Measurements from ENCODE around the gene EEF2K. TPM values are rescaled to one million over a fixed set of nuclear protein-coding genes. Genes with fewer than 3 reads are reported as not detected.
A peak's percentile ranks its signal among the peaks of the same experiment; 100 is the strongest.

Gene EEF2K
- total RNA-seq, 3 donors from 2014 or later: 38.6 to 60.8 (median 39.7) TPM

GRCh38 chr16:22184615-22184968 lies 21.5 kb upstream of the EEF2K start:
- peaks cover 15% of the 10 kb centered on the region for H3K4me1 ChIP-seq (ENCODE audit: low read depth)
- DNase-seq: no peak

GRCh38 chr16:22186517-22186916 lies 19.6 kb upstream of the EEF2K start:
- no peak for DNase-seq
- TF ChIP-seq CTCF (IDR thresholded peaks at IDR 0.05): no peak
- Histone ChIP-seq H3K36me3 (ENCODE audit: low read depth) (no peaks in the 10 kb centered on the region), H3K9me3 (no peaks in the 10 kb centered on the region), H3K4me3 (no peak overlapping the region), H3K4me1 (ENCODE audit: low read depth) (peaks cover 20% of the 10 kb centered on the region)
- ATAC-seq: no peak
- intact Hi-C loops (cut with DNase I, micrococcal nuclease): loop anchor here (10.0 kb wide), 2 partner anchors 172 to 182 kb away; partner anchors contain the start of genes MOSMO (in 1 of the 2) and PDZD9 (in 1 of the 2)

More at GRCh38 chr16:22184615-22184968, 21.5 kb upstream of the EEF2K start:
- no peak for ATAC-seq
- Histone ChIP-seq H3K9me3 (no peaks in the 10 kb centered on the region), H3K36me3 (ENCODE audit: low read depth) (no peaks in the 10 kb centered on the region), H3K4me3 (no peak overlapping the region)
- intact Hi-C loops (cut with DNase I, micrococcal nuclease): loop anchor here (10.0 kb wide), 2 partner anchors 170 to 180 kb away; partner anchors contain the start of genes MOSMO (in 1 of the 2) and PDZD9 (in 1 of the 2)
- TF ChIP-seq CTCF (IDR thresholded peaks at IDR 0.05): no peak

GRCh38 chr16:22188267-22188594 lies 17.8 kb upstream of the EEF2K start:
- Histone ChIP-seq H3K4me3 (no peak overlapping the region), H3K9me3 (no peaks in the 10 kb centered on the region), H3K4me1 (ENCODE audit: low read depth) (peaks cover 26% of the 10 kb centered on the region), H3K36me3 (ENCODE audit: low read depth) (no peaks in the 10 kb centered on the region)
- intact Hi-C loops (cut with DNase I, micrococcal nuclease): loop anchor here (10.0 kb wide), 2 partner anchors 173 to 183 kb away; partner anchors contain the start of genes MOSMO (in 1 of the 2) and PDZD9 (in 1 of the 2)
- no peak for DNase-seq
- ATAC-seq: no peak
- no peak for TF ChIP-seq CTCF (IDR thresholded peaks at IDR 0.05)

- peaks cover 26% of the 10 kb centered on the region for H3K4me1 ChIP-seq (ENCODE audit: low read depth)
- DNase-seq (peak; percentile 69 to 83 (median 75)), ATAC-seq (peak; percentile 30)
- intact Hi-C loops (cut with DNase I, micrococcal nuclease): loop anchor here (10.0 kb wide), 2 partner anchors 174 to 184 kb away; partner anchors contain the start of genes MOSMO (in 1 of the 2) and PDZD9 (in 1 of the 2)
- TF ChIP-seq CTCF (IDR thresholded peaks at IDR 0.05): peak; percentile 82
- H3K9me3 ChIP-seq: no peaks in the 10 kb centered on the region
- no peaks in the 10 kb centered on the region for H3K36me3 ChIP-seq (ENCODE audit: low read depth)
- H3K4me3 ChIP-seq: no peak overlapping the region
These were observed 17.3 kb upstream of the EEF2K start for GRCh38 chr16:22188595-22189442.

GRCh38 chr16:22189473-22190080 lies 16.5 kb upstream of the EEF2K start:
- Histone ChIP-seq H3K4me3 (no peak overlapping the region), H3K9me3 (no peaks in the 10 kb centered on the region), H3K4me1 (ENCODE audit: low read depth) (peaks cover 26% of the 10 kb centered on the region), H3K36me3 (ENCODE audit: low read depth) (no peaks in the 10 kb centered on the region)
- DNase-seq (peak; percentile 62 to 70 (median 69)), ATAC-seq (no peak)
- intact Hi-C loops (cut with DNase I, micrococcal nuclease): loop anchor here (10.0 kb wide), 2 partner anchors 175 to 185 kb away; partner anchors contain the start of genes MOSMO (in 1 of the 2) and PDZD9 (in 1 of the 2)
- no peak for TF ChIP-seq CTCF (IDR thresholded peaks at IDR 0.05)

Measured in mucosa of descending colon (tissue), 3 donors.